ENCODE results near the gene LMAN1. TPM values are rescaled to one million over a fixed set of nuclear protein-coding genes. Genes with fewer than 3 reads are reported as not detected.

The LMAN1 gene
- total RNA-seq, 2 donors from 2014 or later = 86.6 to 86.7 TPM

DNA sequence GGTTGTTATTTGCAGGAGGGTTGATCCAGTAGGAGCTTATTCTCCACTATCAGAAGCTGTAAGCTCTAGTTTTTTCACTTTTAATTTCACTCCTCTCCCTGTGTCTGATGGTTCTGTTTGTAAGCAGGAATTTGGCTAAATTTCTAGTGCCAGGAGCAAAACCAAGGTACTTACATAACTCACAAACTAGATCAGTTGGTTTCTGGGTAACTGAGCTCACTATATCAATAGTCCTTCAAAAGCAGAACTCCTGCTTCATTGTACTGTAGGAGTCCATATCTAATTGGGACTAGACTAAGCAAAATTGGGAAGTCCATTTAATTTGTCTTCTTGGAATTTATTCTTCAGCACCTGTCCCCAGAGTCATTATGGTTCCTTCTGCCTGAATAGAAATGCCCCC, 65.7 kb downstream of the LMAN1 start:
- Histone ChIP-seq H3K4me1 (no peaks in the 10 kb centered on the region), H3K36me3 (replicated peaks in 1 of 2; ENCODE audit: insufficient read depth in 1 of 2, low read depth in 2 of 2) (no peaks in the 10 kb centered on the region), H3K27ac (no peak overlapping the region), H3K9me3 (no peaks in the 10 kb centered on the region), H3K27me3 (no peaks in the 10 kb centered on the region), H3K4me3 (no peak overlapping the region)
- no peak for DNase-seq
- ATAC-seq = no peak
- TF ChIP-seq, protein P1, sequence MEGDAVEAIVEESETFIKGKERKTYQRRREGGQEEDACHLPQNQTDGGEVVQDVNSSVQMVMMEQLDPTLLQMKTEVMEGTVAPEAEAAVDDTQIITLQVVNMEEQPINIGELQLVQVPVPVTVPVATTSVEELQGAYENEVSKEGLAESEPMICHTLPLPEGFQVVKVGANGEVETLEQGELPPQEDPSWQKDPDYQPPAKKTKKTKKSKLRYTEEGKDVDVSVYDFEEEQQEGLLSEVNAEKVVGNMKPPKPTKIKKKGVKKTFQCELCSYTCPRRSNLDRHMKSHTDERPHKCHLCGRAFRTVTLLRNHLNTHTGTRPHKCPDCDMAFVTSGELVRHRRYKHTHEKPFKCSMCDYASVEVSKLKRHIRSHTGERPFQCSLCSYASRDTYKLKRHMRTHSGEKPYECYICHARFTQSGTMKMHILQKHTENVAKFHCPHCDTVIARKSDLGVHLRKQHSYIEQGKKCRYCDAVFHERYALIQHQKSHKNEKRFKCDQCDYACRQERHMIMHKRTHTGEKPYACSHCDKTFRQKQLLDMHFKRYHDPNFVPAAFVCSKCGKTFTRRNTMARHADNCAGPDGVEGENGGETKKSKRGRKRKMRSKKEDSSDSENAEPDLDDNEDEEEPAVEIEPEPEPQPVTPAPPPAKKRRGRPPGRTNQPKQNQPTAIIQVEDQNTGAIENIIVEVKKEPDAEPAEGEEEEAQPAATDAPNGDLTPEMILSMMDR (IDR thresholded peaks at IDR 0.05) = no peak
- TF ChIP-seq POLR2A (IDR thresholded peaks at IDR 0.05) = no peak
- intact Hi-C loops (cut with DNase I) = no loop called here

DNA sequence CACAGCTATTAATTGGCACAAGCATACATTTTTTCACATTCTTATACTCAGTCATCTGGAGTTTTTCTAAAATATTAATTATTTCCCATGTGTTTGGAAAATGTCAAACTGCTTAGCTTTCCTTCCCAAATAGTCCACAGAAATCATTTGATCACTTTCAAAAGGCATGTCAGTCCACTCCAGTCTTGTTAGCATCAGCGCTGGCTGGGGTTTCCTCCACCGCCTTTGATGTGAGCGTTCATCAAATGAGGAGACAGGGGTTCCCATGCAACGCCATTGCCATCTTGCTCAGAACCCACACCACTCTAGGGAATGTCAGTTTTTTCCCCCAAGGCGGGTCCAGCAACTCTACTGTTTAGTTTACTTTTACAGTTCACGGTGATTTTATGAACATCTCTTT, 72.7 kb downstream of the LMAN1 start:
- no peak for ATAC-seq

DNA sequence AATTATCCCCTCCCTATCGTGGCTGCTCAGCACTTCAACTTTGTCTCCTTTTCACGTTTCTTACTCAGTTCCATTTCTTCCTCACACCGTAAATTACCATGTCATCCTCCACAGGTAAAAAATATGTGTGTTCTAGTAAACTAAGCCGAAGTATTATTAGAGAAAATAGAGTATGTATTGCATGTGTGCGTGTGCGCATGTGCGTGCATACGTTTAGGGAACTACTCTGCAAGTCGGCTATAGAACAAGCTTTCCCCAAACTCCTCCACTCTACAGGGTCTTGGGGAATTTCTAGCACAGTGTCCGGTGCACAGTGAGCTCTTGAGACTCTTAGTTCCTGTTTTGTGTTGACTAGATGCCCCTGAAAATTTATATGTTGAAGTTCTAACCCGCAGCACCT, 76.7 kb downstream of the LMAN1 start:
- ATAC-seq (no peak), DNase-seq (no peak)
- TF ChIP-seq, protein P1 (IDR thresholded peaks at IDR 0.05) = no peak
- TF ChIP-seq POLR2A (IDR thresholded peaks at IDR 0.05) = no peak
- no peaks in the 10 kb centered on the region for H3K9me3 ChIP-seq
- no peak overlapping the region for H3K4me3 ChIP-seq
- H3K36me3 ChIP-seq (replicated peaks in 1 of 2; ENCODE audit: insufficient read depth in 1 of 2, low read depth in 2 of 2) = no peaks in the 10 kb centered on the region
- intact Hi-C loops (cut with DNase I) = no loop called here
- 75 to 79% methylated on average over 11 of the region's 11 CpGs for WGBS, 2 donors
- peaks cover 0 to 5% of the 10 kb centered on the region in 2 donors for H3K27me3 ChIP-seq
- no peaks in the 10 kb centered on the region for H3K4me1 ChIP-seq
- no peak overlapping the region for H3K27ac ChIP-seq

More for the DNA sequence above, 72.7 kb downstream of the LMAN1 start:
- Histone ChIP-seq H3K27me3 (peaks cover 0 to 5% of the 10 kb centered on the region in 2 donors), H3K9me3 (no peaks in the 10 kb centered on the region), H3K36me3 (replicated peaks in 1 of 2; ENCODE audit: insufficient read depth in 1 of 2, low read depth in 2 of 2) (no peaks in the 10 kb centered on the region), H3K4me3 (no peak overlapping the region), H3K4me1 (no peaks in the 10 kb centered on the region), H3K27ac (no peak overlapping the region)
- no peak for TF ChIP-seq POLR2A (IDR thresholded peaks at IDR 0.05)
- TF ChIP-seq, protein P1 (IDR thresholded peaks at IDR 0.05) = no peak
- intact Hi-C loops (cut with DNase I) = no loop called here
- no peak for DNase-seq
- WGBS, 2 donors = 45 to 52% methylated on average over 6 of the region's 6 CpGs

DNA sequence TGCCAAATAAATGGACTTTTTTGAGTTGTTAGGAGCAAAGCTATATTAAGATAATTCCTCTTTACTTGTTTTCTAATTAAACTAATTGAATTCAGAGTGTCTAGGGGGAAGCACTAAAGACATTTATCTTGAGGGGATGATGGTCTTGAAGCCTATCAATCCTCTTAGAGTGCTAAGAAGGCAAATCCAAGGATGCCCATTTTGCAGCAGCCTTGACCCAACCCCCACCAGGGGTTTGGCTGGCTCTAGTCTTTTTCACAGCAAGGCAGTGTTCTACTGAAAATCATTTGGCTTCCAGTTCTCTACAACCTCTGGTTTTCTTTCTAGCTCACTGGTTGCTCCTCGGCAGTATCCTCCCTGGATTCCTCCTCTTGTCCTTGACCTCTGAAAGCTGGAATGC, 79.3 kb downstream of the LMAN1 start:
- TF ChIP-seq POLR2A (IDR thresholded peaks at IDR 0.05) = no peak
- TF ChIP-seq, protein P1 (IDR thresholded peaks at IDR 0.05) = no peak
- DNase-seq (no peak), ATAC-seq (no peak)
- intact Hi-C loops (cut with DNase I) = no loop called here
- H3K27me3 ChIP-seq = peaks cover 0 to 5% of the 10 kb centered on the region in 2 donors
- H3K4me3 ChIP-seq = no peak overlapping the region
- no peaks in the 10 kb centered on the region for H3K9me3 ChIP-seq
- no peaks in the 10 kb centered on the region for H3K36me3 ChIP-seq (replicated peaks in 1 of 2; ENCODE audit: insufficient read depth in 1 of 2, low read depth in 2 of 2)
- no peaks in the 10 kb centered on the region for H3K4me1 ChIP-seq
- H3K27ac ChIP-seq = no peak overlapping the region
- 0 to 28% methylated on average over 1 of the region's 1 CpG for WGBS, 2 donors

DNA sequence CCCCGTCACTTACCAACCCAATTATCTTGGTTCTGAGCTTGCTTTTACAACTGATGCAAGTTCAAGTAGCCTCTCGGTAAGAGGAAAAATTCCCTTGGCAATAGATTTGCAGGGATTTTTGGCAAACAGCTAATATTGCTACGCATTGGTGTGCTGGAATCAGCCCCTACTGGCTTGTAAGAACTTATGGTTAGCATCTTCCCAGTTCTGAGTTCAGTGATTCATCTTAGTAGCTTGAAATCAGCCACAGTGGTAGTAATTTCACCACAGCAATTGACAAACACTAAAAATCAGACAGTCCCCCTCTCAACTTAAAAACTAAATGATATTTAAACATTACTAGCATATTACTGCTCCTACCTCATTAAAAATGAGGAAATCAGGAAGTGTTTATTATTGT, 79.9 kb downstream of the LMAN1 start:
- no peak overlapping the region for H3K27ac ChIP-seq
- intact Hi-C loops (cut with DNase I) = no loop called here
- H3K9me3 ChIP-seq = no peaks in the 10 kb centered on the region
- no peak for DNase-seq
- 58 to 75% methylated on average over 2 to 3 of the region's 3 CpGs for WGBS, 2 donors
- no peak for ATAC-seq
- no peak overlapping the region for H3K4me3 ChIP-seq
- peaks cover under 1% of the 10 kb centered on the region for H3K4me1 ChIP-seq
- H3K36me3 ChIP-seq (replicated peaks in 1 of 2; ENCODE audit: insufficient read depth in 1 of 2, low read depth in 2 of 2) = no peaks in the 10 kb centered on the region
- H3K27me3 ChIP-seq = peaks cover 0 to 5% of the 10 kb centered on the region in 2 donors
- TF ChIP-seq, protein P1 (IDR thresholded peaks at IDR 0.05) = no peak
- TF ChIP-seq POLR2A (IDR thresholded peaks at IDR 0.05) = no peak

All from body of pancreas (tissue), 4 donors.